AG08396 (cell line): ENCODE data around the gene MSH3.
"Not testable (repeated sequence)": the region's sequence is repeated elsewhere in the genome, so short reads cannot be mapped to it uniquely, and the experiment has no call there.

Source experiments
- DNase-seq: peaks from one replicate; pipeline ENCODE4 v3.0.0; 2012; ENCODE audit warnings: low spot score, mixed read lengths

The MSH3 gene

DNA sequence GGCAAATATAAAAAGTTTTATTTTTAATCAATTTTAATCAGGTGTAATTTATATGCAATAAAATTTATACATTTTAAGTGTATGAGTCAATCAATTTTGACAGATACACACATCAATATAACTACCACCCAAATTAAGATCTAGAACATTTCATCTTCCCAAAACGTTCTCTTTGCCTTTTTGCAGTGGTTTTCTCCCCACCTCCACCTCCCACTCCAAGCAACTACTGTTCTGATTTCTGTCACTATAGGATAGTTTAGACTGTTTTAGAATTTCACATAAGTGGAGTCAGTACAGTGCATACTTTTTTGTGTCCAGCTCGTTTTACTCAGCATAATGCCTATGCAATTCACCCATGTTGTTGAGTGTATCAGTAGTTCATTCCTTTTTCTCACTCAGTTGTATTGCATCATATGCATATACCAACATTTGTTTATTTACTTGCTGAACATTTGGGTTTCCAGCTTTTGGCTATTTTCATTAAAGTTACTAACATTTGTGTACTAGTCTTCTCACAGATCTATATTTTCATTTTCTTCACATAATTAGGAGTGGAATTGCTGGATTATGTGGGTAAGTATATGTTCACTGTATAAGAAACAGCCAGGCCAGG lies 52.5 kb downstream of the MSH3 start:
- DNase-seq: no peak

DNA sequence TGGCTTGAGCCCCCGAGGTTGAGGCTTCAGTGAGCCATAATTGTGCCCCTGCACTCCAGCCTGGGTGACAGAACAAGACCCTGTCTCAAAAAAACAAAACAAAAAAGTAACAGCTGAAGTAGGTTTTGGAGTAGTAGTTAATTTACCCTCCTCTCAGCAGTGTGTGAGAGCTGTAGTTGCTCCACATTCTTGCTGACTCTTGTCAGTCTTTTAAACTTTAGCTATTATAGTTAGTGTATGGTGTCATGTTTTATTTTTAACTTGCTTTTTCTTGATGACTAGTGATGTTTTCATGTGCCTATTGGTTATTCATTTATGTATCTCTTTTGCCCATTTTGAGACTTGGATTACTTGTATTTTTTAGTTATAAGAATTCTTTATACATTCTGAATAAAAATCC lies 53.2 kb downstream of the MSH3 start:
- DNase-seq: peak; percentile 16

DNA sequence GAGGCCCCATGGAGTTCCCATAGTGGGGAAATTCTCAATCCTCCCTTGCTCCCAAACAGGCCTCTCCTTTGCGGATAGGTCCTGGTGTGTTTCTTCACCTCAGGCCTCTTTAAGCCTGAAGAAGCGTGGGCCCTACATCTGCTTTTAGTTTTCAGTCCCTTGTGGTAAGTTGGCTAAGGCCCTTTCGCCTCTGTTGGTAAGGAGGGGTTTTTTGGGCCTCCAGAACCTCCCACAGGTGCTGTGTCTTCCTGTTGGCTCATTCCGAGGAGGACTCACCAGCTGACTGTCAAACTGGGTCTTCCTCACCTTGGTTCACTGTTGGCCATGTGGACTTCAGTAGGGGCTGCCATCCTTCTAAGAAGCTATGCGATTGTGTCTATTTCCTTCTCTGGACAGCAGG lies 56.8 kb downstream of the MSH3 start:
- DNase-seq: no peak

DNA sequence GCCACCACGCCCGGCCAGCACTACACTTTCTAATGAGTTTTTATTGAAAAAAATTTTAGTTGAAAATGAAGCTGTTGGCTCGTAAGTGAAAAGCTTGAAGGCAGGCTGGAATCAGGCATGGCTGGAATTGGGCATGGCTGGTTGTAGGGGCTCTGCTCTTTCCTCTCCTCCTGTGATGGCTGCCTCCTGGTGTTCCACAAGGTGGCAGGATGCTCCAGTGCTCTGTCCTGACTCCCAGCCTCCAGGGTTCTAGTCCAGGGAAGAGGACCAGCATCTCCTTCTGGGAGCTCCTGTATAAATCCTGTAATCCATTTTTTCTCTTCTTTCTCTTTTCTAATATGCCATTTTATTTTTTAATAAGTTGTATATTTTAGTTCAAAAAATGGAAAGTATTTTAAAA lies 57.5 kb downstream of the MSH3 start:
- DNase-seq: peak; percentile 29

DNA sequence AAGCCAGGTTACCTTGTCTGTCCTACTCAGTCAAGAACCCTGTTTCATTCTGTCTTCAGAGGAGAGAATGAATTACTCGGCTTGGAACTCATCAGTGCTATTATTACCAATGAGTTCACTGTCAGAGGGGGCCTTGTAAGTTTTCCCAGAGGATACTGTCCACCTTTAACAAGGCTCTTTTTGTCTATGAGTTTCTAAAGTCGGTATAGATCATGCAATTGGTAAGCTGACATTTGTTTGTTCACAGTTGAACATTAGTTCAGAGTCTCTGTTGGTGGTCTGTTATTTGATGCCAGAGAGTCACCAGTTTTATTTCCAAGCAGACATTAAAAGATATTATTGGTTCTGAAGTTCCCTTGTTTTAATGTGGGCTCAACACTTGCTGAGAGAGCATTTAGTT lies 58.5 kb downstream of the MSH3 start:
- DNase-seq: no peak

DNA sequence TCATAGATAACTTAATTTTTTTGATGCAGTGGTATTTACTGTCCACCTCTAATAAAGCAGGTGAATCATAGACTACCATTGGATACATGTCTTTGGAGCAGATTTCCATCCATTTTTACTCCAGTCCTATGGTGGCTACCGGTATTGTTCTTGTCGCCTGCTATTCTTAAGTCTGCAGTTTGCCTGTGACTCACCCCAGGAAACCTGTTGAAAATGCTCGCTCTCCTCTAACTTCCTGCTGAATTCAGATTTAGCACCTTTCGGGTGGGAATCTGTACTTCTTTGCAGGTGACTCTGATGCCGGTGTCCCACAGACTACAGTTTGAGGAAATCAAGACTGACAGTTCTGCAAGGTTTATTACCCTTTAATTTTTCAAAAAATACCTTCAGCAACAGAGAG lies 59.2 kb downstream of the MSH3 start:
- DNase-seq: no peak

DNA sequence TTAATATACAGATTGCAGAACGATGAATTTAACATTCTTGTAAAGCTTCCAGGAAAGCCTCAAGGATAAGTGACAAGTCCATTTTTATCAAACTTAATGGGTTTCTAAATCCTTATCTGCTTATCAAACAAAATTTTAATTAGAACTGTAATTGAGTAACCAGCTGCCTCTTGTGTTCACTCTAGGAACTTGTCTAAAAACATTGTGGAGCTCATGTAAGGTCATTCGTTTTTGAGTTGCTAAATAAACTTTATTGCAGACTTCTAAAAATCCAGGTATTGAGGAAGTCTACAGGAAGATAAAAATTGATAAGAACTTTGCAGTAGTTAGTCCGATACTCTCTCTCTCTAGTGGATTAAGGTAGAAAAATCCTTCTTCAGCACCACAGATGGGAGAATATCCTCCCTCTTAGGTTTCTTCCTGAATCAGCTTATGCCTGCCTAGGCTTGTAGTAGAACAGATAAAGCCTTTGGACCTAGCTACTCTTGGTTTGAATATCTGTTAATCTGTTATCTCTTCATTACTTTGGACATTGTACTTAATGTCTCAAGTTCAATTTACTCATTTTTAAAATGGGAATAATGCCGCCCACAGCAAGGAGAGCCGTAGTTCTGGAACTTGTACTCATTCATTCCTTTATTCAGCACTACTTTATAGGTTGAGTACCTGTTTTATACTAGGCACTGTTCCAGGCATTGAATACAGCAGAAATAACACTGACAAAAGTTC lies 60.3 kb downstream of the MSH3 start:
- DNase-seq: no peak

DNA sequence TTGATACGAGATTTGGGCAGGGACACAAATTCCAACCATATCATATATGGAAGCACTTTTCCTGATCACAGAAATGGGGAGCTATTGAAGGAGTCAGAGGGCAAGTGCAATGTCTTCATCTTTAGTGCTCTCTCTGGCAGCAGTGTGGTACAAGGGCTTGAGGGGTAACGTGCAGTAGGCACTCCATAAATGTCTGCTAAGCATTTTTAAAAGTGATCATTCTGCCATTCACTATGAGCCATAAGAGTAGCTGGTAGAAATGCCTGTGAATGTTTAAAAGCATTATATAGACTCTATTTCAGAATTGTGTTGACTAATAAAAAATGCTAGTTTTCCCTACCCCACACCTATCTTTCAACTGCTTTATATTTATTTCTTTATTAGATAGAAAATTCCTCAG lies 61.4 kb downstream of the MSH3 start:
- DNase-seq: no peak

DNA sequence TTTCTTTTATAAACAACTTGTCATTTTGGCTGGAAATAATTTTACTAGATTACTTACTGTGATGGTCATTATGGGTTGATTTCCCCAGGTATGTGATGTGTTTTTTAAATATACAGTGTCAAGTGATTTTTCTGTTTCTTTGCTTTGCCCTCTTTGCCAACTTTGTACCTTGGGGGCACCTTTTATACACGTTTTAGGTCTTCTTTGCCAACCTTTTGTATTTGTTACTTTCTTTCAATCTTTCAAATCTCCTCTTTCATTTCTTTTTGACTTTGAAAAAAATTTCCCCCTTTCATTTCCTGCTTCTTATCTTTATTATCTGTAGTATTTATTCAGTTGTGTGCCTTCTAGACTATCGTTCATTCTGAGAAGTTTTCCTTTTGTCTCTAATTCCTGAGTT lies 65.7 kb downstream of the MSH3 start:
- no peak for DNase-seq

DNA sequence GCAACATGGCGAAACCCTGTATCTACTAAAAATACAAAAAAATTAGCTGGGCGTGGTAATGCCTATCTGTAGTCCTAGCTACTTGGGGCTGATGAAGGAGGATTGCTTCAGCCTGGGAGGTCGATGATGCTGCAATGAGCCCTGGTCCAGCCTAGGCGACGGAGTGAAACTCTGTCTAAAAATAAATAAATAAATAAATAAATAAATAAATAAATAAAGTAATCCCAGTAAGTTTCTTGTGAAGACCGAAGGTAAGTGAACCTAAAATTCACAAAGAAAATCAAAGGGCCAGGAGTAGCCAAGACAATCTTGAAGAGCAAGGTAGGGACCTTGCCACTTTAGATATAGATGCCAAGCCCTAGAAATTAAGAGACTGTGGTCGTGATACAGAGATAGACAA lies 68.5 kb downstream of the MSH3 start:
- no peak for DNase-seq

DNA sequence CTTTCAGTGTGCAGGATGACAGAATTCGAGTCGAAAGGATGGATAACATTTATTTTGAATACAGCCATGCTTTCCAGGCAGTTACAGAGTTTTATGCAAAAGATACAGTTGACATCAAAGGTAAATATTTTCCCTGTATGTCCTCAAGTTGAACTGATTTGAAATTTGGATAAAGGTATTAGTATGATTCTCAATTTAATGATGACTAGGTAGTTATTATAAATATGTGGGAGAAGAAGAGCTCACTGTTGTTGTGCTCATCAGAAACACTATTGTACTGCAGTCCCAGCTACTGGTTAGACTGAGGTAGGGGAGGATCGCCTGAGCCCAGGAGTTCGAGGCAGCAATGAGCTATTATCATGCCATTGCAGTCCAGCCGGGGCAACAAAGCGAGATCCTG lies 71.0 kb downstream of the MSH3 start:
- no peak for DNase-seq

DNA sequence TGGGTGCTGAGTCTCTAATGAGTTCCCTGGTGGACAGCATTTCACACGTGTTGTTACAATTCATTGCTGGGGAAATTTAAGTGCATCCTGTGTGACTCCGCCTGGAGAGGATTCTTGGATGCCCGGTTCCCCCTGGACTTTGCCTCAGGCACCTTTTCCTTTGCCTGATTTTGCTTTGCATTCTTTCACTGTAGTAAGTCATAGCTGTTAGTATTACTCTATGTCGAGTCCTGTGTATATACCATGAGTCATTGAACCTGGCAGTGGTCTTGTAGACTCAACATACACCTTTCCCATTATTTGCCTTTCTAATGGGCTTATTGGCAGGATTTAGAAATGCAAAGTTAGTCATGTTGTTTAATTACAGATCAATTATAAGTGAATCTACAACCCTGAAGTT lies 82.3 kb downstream of the MSH3 start:
- DNase-seq: no peak

DNA sequence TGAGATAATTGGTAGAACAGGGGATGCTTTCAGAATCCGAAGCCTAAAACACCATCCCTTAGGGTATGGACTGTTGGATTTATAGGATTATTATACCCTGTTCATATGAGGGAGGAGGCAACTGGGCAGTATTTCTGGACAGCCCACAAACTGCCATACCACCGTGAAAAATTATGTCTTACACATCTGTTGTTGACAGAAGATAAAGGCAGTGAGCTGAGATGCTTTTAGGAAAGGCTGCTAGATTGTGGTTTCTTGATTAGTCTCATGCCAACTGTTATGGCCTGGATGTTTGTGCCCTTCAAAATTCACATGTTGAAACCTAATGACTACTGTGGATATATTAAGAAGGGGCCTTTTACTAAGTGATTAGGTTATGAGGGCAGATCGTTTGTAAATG lies 84.0 kb downstream of the MSH3 start:
- DNase-seq: no peak

DNA sequence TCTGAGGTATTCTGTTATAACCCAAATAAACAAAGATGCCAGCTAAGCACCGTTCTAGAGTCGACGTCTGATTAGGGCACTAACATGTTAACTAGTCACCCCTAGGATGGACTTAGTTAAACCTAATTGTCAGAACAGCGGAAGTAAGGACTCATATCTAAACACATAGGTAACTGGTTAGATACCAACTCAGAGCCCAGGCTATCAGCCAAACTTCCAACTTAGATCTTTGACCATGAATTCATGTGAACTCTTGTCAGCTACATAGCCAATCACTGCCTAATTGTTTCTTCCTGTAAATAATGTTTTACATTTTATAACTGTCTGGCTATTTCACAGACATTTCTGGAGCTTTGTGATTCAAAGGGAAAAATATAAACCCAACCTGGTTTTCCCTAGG lies 84.6 kb downstream of the MSH3 start:
- no peak for DNase-seq

DNA sequence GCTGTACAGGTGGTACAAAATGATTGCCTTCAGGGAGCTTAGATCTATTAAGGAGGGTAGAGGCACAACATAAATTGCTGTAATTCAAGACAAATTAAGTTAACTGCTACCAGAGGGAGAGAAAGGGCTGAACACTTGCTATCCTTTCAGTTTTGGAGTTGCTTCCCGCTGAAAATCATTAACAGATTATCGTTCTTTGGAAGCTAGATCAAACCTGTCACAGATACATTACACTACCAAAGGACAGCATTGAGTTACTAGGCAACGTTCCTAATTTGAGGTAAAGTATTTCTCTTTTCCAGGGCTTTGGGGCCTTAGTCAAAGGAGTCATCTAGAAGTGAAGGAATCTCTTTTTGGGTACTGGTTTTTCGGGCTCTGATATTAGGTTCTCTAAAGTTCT lies 85.0 kb downstream of the MSH3 start:
- DNase-seq: no peak

DNA sequence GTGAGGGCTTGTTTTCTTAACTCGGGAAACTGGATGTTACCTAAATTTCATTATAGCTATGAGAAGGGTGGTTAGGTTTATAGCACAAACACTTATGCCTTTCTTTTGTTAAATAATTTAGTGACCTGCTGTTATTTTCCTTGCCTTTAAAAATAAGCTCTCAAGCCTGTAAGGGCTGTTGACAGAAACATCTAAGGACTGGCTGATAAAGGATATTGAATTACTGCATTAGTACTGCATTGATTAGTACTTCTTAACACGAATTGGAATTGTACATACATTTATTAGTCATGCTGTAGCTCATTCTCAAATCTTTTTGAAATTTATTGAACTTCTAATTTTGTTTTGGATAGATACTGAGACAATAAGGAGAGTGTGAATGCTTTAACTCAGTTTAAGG lies 85.4 kb downstream of the MSH3 start:
- no peak for DNase-seq

DNA sequence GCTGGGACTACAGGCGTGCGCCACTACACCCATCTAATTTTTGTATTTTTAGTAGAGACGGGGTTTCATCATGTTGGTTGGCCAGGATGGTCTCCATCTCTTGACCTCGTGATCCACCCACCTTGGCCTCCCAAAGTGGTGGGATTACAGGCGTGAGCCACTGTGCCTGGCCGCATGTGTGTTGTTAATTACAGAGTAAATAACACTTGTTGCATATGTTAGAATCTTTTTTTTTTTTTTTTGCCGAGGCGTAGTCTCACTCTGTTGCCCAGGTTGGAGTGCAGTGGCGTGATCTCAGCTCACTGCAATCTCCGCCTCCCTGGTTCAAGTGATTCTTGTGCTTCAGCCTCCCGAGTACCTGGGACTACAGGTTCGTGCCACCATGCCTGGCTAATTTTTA lies 86.0 kb downstream of the MSH3 start:
- DNase-seq: not testable (repeated sequence)

DNA sequence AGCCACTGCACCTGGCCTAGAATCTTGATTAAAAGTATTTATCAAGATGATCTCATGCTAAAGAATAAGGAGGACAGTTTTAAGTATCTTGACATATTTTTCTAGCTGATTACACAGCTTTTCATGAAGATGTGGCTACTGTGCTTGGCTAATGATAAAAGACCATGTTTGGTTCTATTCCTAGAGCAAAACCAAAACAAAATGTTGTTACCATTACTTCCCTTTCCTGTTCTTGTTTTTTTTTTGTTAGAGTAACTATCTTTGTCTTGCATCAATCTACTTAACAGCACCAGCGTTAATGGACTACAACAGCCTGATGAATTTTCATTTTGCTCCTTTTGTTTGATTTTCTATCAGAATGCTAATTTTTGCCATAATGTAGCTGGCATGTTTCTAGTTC lies 86.5 kb downstream of the MSH3 start:
- DNase-seq: no peak

DNA sequence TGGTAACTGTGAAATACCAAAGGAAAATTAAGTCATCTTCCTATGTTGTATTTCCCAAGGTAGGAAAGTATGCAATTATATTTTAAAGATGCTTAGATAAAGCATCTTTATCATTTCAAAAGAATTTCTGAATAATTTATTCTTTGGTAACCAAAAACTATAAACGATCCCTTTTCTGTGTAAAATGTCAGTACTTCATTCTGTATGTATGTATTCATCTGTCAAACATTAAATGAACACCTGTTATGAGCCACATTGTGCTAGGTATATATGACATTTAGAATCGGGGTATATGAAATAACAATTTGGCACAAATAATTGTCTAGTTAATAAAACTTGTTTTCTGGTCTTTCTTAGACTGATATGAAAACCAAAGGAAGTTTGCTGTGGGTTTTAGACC lies 89.7 kb downstream of the MSH3 start:
- DNase-seq: no peak

DNA sequence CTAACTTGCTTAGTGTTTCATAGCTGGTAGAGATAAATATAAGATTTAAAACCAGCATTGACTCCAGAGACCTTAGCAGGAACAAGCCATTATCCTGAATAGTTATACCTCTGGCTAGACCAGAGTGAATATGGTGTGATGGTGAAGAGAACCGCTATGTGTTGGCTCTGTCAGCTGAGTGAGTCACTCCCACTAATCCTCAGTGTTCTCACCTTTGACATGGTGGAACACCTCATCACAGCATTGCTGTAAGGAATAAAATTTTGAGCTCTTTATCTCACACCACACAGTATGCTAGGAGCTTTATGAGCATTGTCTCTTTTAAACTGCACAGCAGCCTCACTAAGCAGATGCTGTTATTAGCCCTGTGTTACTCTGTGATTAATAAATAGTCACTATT lies 91.0 kb downstream of the MSH3 start:
- DNase-seq: no peak

DNA sequence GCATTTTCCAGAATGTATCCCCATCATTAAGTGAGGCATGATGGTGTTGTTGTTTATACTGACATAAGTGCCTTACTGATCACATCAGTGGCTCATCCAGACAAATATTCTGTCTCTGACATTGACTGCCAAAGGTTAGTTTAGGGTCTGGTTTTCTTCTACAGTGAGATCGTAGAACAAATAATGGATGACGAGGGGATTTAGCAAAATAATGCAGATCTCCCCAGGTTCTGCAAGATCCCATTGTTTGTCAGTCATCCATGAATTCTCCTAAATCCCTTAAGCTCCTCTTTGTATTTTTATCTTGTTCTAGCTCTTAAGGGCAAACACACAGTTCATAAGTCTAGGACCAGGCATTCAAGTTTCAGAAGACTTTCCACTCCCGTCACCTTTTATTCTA lies 93.5 kb downstream of the MSH3 start:
- no peak for DNase-seq

DNA sequence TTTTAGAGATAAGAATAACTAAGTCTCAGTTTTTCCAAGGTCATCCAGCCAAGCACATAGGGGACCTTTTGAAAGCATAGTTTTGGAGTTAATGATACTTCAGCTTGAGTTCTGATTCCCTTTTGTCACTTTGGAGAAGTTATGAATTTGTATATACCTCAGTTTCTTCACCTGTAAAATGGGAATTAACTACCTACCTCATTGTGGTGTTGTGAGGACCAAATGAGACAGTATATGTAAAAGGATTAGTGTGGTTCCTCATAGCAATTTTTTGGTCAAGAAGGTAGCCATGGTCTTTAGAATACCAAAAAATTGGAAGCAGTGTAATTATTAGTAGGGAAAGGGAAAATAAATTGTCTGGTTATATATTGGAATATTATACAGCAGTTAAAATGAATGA lies 98.0 kb downstream of the MSH3 start:
- no peak for DNase-seq

DNA sequence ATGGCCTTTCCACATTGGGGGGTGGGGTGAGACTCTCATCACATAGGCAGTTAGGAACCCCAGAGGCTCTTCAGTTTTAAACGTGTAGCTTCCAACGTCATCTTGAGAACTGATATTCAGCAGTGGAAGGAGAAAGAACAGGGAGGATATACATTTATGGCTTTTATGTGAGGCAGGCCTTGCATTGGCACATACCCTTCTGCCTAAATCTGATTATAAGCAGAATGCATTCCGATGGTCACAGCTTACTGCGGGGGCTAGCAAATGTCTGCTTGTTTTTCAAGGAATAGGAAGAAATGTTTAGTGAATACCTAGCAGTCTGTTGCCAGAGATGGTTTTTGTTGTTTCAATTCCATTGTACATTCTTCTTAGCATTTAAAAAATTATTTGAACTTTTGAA lies 99.3 kb downstream of the MSH3 start:
- DNase-seq: no peak

DNA sequence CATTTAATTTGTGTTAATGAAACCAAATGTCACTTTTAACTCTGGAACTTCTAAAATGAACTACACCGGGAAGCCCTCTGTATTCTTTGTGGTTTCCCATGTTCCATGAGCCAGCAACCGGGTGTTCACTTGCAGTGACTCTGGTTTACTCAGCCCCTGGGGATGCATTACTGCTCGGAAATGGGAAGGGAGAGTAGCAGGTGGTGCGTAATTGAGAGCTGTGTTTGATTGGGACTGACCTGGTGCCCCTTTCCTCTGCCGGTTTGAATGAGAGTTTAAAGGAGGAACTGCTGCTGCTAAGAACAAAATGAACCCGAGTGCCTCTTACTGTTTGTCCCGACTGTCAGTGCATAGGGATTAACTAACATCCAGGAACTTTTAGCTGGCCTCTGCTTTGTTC lies 100.4 kb downstream of the MSH3 start:
- no peak for DNase-seq
